Neuronal stem cell (in vitro differentiated cells): ENCODE data around the gene DGCR6L.
"Not testable (repeated sequence)": the region's sequence is repeated elsewhere in the genome, so short reads cannot be mapped to it uniquely, and the experiment has no call there.

Experiments used
- DNase-seq: peaks from one replicate; pipeline ENCODE4 v3.0.0-alpha.2; 2013; ENCODE audit warnings: low spot score
- H2AFZ ChIP-seq: one replicate; pipeline ENCODE4 v1.6.1; 2013; ENCODE audit warnings: mild to moderate bottlenecking, low read length, inconsistent platforms
- H2AK5ac ChIP-seq: 2 replicates; pipeline ENCODE4 v1.6.1; 2013; ENCODE audit warnings: low read depth, mild to moderate bottlenecking, inconsistent platforms, low read length, moderate library complexity, mixed read lengths
- H2BK120ac ChIP-seq: 2 replicates; pipeline ENCODE4 v1.6.1; 2013; ENCODE audit warnings: low read depth, mild to moderate bottlenecking, inconsistent platforms, low read length, moderate library complexity, mixed read lengths
- H2BK12ac ChIP-seq: one replicate; pipeline ENCODE4 v1.6.1; 2013; ENCODE audit warnings: low read length, inconsistent platforms
- H2BK15ac ChIP-seq: 2 replicates; pipeline ENCODE4 v1.6.1; 2013; ENCODE audit warnings: mild to moderate bottlenecking, low read length, inconsistent platforms, mixed read lengths
- H2BK5ac ChIP-seq: one replicate; pipeline ENCODE4 v1.6.1; 2013; ENCODE audit warnings: inconsistent platforms, mild to moderate bottlenecking, low read length, moderate library complexity
- H3K14ac ChIP-seq: one replicate; pipeline ENCODE4 v1.6.1; 2013; ENCODE audit warnings: low read length, inconsistent platforms
- H3K18ac ChIP-seq: 2 replicates; pipeline ENCODE4 v1.6.1; 2013; ENCODE audit warnings: low read length, inconsistent platforms
- H3K23ac ChIP-seq: 2 replicates; pipeline ENCODE4 v1.6.1; 2013; ENCODE audit warnings: low read depth, mild to moderate bottlenecking, mixed read lengths, low read length, inconsistent platforms; ENCODE audit not compliant: poor library complexity
- H3K27ac ChIP-seq: replicated peaks from 3 replicates; pipeline ENCODE4 v1.5.1; 2013; ENCODE audit warnings: low read length, inconsistent platforms
- H3K27me3 ChIP-seq, 3 experiments: 2 replicates each; pipeline ENCODE4 v1.6.1; 2013; ENCODE audit warnings: low read length in 3 of 3, mild to moderate bottlenecking in 2 of 3, inconsistent platforms in 1 of 3, low read depth in 1 of 3, mixed read lengths in 1 of 3, moderate library complexity in 1 of 3; ENCODE audit not compliant: control insufficient read depth in 3 of 3, insufficient read depth in 3 of 3
- H3K36me3 ChIP-seq, 2 donors: replicated peaks in 1 of 2; 2 replicates each; pipeline ENCODE4 v1.6.1; 2013; ENCODE audit warnings: low read length in 2 of 2; ENCODE audit not compliant: control insufficient read depth in 2 of 2, insufficient read depth in 2 of 2
- H3K4ac ChIP-seq: 2 replicates; pipeline ENCODE4 v1.6.1; 2013; ENCODE audit warnings: inconsistent platforms, mild to moderate bottlenecking, low read length, moderate library complexity
- H3K4me1 ChIP-seq, 2 donors: 1 replicate in 1 of 2; 2 replicates in 1 of 2; pipeline ENCODE4 v1.6.1; 2013; ENCODE audit warnings: low read length in 2 of 2, low read depth in 1 of 2; ENCODE audit not compliant: control insufficient read depth in 2 of 2, insufficient read depth in 1 of 2
- H3K4me2 ChIP-seq: one replicate; pipeline ENCODE4 v1.6.1; 2013; ENCODE audit warnings: mild to moderate bottlenecking, low read length, inconsistent platforms; ENCODE audit not compliant: insufficient read depth, poor library complexity, severe bottlenecking
- H3K4me3 ChIP-seq, 2 donors: 2 replicates each; pipeline ENCODE4 v1.5.1; 2013; ENCODE audit warnings: low read length in 2 of 2, mild to moderate bottlenecking in 2 of 2, inconsistent platforms in 1 of 2, moderate library complexity in 1 of 2
- H3K79me1 ChIP-seq: one replicate; pipeline ENCODE4 v1.6.1; 2013; ENCODE audit warnings: low read depth, mild to moderate bottlenecking, inconsistent platforms, low read length, moderate library complexity
- H3K9ac ChIP-seq: one replicate; pipeline ENCODE4 v1.6.1; 2013; ENCODE audit warnings: mild to moderate bottlenecking, low read depth, low read length, inconsistent platforms; ENCODE audit not compliant: poor library complexity
- H3K9me3 ChIP-seq, 2 donors: replicated peaks in 1 of 2; 2 replicates each; pipeline versions ENCODE3 to v1.6.1; 2013; ENCODE audit warnings: low read length in 2 of 2, mild to moderate bottlenecking in 2 of 2, inconsistent platforms in 1 of 2, low read depth in 1 of 2, mixed read lengths in 1 of 2, moderate library complexity in 1 of 2; ENCODE audit not compliant: control insufficient read depth in 2 of 2, insufficient read depth in 1 of 2
- H4K8ac ChIP-seq: one replicate; pipeline ENCODE4 v1.6.1; 2013; ENCODE audit warnings: low read depth, mild to moderate bottlenecking, inconsistent platforms, low read length, moderate library complexity
- H4K91ac ChIP-seq: one replicate; pipeline ENCODE4 v1.6.1; 2013; ENCODE audit warnings: low read length, low read depth, mild to moderate bottlenecking, inconsistent platforms; ENCODE audit not compliant: poor library complexity
- WGBS, 2 donors: extraction: QIAGEN DNeasy Blood & Tissue Kit; methylation state at CpG; one replicate each; pipeline ENCODE4 v1.1.7; 2013; ENCODE audit warnings: missing lambda C conversion rate in 2 of 2, mixed read lengths in 1 of 2; ENCODE audit not compliant: insufficient read length in 2 of 2, insufficient replicate concordance in 1 of 2; ENCODE audit errors: extremely low coverage in 2 of 2; 5-methylcytosine and 5-hydroxymethylcytosine counted together

The DGCR6L gene

DNA sequence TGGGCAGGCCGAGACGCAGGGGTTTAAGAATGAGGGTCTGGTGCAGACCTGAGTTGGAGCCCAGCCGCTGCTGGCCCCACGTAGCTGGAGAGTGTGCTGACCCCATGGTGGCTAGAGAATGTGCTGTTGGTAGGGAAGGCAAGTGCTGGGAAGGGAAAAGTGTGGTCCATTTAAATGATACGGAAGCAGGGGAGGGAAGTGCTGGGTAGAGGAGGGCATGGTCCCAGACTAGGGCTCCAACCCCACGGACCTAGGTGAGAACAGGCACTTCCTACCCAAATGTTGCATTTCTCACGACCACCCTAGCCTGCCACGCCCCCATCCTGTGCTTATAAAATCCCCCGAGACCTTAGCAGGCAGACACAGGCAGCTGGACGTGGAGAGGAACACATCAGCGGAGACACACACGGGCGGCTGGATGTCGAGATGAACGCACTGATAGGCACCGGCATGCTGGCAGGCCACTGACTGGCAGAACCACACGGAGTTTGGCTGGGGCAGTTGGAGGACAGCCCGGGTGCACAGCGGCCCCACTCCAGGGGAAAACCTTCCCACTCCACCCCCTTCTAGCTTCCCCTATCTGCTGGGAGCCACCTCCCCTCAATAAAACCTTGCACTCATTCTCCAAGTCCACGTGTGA, 33.0 kb downstream of the DGCR6L start:
- not testable (repeated sequence) for H2AFZ ChIP-seq, H3K18ac ChIP-seq, H3K4me2 ChIP-seq, H3K27ac ChIP-seq, H3K4ac ChIP-seq, DNase-seq, H3K36me3 ChIP-seq, H3K14ac ChIP-seq, H2BK5ac ChIP-seq, H3K23ac ChIP-seq, H4K91ac ChIP-seq, H2BK120ac ChIP-seq, H2AK5ac ChIP-seq, H4K8ac ChIP-seq, H3K9ac ChIP-seq, H3K4me3 ChIP-seq, H3K9me3 ChIP-seq, H3K79me1 ChIP-seq, H2BK15ac ChIP-seq, H2BK12ac ChIP-seq
- no CpG with 5 or more reads among the region's 20 CpGs for WGBS, 2 donors
- Histone ChIP-seq H3K27me3 (peaks cover 0 to 38% (median 2%) of the 10 kb centered on the region in 3 experiments), H3K4me1 (peaks cover 0 to 16% of the 10 kb centered on the region in 2 donors)

DNA sequence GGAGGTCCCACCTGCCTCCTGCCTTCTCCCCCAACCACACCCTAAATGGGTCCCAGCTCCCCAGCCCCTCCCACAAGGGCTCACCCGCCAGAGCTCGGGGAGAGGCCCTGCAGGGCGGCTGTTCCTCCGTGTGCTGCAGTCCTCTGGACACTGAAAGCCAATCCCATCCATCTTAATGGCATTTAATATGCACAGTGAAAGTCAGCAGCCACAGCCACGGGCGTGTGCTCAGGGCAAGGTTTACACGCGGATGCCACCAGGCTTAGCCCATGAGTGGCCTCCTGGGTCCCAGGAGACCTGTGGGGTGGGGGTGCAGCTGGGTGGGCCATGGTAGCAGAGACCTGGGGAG, 33.6 kb downstream of the DGCR6L start:
- not testable (repeated sequence) for H2BK120ac ChIP-seq, H2AK5ac ChIP-seq, H4K8ac ChIP-seq, H3K79me1 ChIP-seq, H4K91ac ChIP-seq, DNase-seq, H3K4me2 ChIP-seq, H3K27ac ChIP-seq, H2BK12ac ChIP-seq, H3K23ac ChIP-seq, H3K9me3 ChIP-seq, H3K14ac ChIP-seq, H3K36me3 ChIP-seq, H2AFZ ChIP-seq, H2BK15ac ChIP-seq, H3K9ac ChIP-seq, H3K4me3 ChIP-seq, H3K18ac ChIP-seq, H3K4ac ChIP-seq, H2BK5ac ChIP-seq
- H3K4me1 ChIP-seq = peaks cover 5 to 14% of the 10 kb centered on the region in 2 donors
- peaks cover 0 to 32% (median 2%) of the 10 kb centered on the region in 3 experiments for H3K27me3 ChIP-seq
- WGBS, 2 donors = no CpG with 5 or more reads among the region's 8 CpGs

DNA sequence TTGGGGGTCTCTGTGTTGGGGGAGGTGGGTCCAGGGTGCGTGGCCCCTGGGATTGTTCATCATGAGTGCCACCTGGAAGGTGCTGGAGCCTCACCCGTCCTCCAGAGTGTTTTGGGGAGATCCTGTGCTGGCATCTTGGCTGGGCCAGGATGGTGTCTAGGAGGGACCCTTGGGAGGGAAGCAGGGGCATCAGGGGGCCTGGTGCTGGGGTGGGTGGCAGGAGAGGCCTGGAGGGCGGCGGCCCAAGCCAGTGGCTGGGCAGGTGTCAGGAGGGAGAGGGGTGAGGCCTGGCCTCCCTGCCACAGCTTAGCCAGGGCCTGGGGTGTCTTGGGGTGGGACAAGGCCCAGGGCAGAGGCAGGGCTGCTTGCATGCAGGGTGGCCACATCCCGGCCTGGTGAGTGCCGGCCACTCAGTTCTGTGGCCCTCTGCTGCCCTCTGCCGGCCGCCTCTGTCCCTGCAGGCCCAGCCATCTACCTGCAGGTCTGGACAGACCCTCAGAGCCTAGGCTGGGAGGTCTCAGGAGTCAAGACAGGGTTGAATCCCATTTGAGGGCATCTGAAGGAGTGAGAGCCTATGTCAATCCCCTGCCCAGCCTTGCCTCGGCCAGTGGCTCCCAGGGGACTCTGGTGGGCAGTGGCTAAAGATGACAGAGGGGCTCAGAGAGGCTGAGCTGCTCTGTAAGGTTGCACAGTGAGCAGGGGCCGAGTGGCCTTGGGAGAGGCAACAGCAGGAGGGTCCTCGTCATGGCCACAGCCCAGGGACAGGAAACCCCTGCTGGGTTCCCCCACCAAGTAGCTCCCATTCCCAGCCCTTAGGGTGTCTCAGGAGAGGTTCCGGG, 34.2 kb downstream of the DGCR6L start:
- H3K9me3 ChIP-seq, H3K9ac ChIP-seq, H4K91ac ChIP-seq, H2AFZ ChIP-seq, H2BK15ac ChIP-seq, H3K79me1 ChIP-seq, DNase-seq, H3K27ac ChIP-seq, H2BK120ac ChIP-seq, H4K8ac ChIP-seq, H2BK12ac ChIP-seq, H3K4me3 ChIP-seq, H3K4ac ChIP-seq, H3K14ac ChIP-seq, H3K4me2 ChIP-seq, H3K36me3 ChIP-seq: not testable (repeated sequence)
- H2AK5ac ChIP-seq = peak overlapping the region; percentile 96
- H3K4me1 ChIP-seq = peaks cover 9 to 14% of the 10 kb centered on the region in 2 donors
- WGBS, 2 donors = no CpG with 5 or more reads among the region's 12 CpGs
- peak overlapping the region; percentile 80 for H3K23ac ChIP-seq
- H3K18ac ChIP-seq = peak overlapping the region; percentile 17
- peak overlapping the region; percentile 48 for H2BK5ac ChIP-seq
- peaks cover 0 to 26% (median 2%) of the 10 kb centered on the region in 3 experiments for H3K27me3 ChIP-seq

DNA sequence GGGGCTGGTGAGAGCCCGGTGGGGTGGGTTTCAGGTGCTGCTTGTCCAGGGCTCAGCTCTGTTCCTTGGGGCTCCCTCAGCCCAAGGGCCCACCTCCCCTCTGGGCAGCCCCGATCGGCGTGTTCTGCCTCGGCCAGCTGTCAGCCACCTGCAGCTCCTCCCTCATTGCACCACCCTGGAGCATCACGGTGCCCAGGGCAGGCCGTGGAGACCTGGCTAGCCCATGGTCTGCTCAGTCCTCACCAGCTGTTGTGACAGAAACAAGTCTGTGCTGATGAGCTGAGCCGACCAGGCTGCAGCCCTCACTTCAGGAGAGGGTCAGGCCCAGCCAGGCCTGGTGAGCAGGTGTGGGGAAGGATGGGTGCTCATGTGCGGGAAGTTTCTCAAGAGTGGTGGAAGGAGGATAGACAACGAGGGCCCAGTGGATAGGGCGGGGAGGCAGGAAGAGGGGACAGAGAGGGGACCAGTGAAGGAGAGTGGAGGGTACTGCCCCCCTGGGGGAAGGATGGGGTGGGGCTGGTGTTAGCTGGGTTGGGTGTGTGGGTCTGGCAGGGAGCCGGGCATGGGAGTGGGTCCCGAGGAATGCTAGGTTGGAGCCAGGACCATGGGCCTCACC, 35.3 kb downstream of the DGCR6L start:
- no peak overlapping the region for H3K27ac ChIP-seq

More for the DNA sequence above, 35.3 kb downstream of the DGCR6L start:
- H3K9ac ChIP-seq = no peak overlapping the region
- H3K23ac ChIP-seq = peak overlapping the region; percentile 85
- H2BK15ac ChIP-seq = peak overlapping the region; percentile 85
- peaks cover 2% of the 10 kb centered on the region for H3K79me1 ChIP-seq
- H2AK5ac ChIP-seq = peak overlapping the region; percentile 96
- no peak overlapping the region for H3K4me3 ChIP-seq
- H4K91ac ChIP-seq = no peak overlapping the region
- peak overlapping the region; percentile 41 for H2BK12ac ChIP-seq
- H4K8ac ChIP-seq = no peak overlapping the region
- H2BK120ac ChIP-seq = no peak overlapping the region
- H2BK5ac ChIP-seq = no peak overlapping the region
- WGBS, 2 donors = no CpG with 5 or more reads among the region's 13 CpGs
- H3K27me3 ChIP-seq = peaks cover 0 to 15% (median 0%) of the 10 kb centered on the region in 3 experiments
- no peaks in the 10 kb centered on the region for H3K36me3 ChIP-seq
- peaks cover 14 to 17% of the 10 kb centered on the region in 2 donors for H3K4me1 ChIP-seq
- H3K4ac ChIP-seq = no peak overlapping the region
- no peak for DNase-seq
- no peak overlapping the region for H2AFZ ChIP-seq
- H3K18ac ChIP-seq = peak overlapping the region; percentile 48
- H3K9me3 ChIP-seq = no peaks in the 10 kb centered on the region
- peak overlapping the region; percentile 31 for H3K14ac ChIP-seq
- no peak overlapping the region for H3K4me2 ChIP-seq
